Right atrium auricular region (tissue), 2 donors: Measurements from ENCODE around the gene CYP39A1. TPM values are rescaled to one million over a fixed set of nuclear protein-coding genes. Genes with fewer than 3 reads are reported as not detected.

ENCODE experiments used
- DNase-seq: peaks from one replicate; pipeline ENCODE4 v3.0.0-alpha.2; 2019; ENCODE audit warnings: low spot score
- H3K27ac ChIP-seq, 2 donors: fragments of 200-600 bp; sonication (generic); 1 replicate in 1 of 2; 2 replicates in 1 of 2; pipeline ENCODE4 v1.5.1; 2016 to 2019
- H3K27me3 ChIP-seq, 2 donors: fragments of 200-600 bp; sonication (generic); one replicate each; pipeline versions ENCODE4 v1.5.1 to v1.6.0; 2017 to 2019
- H3K36me3 ChIP-seq: fragments of 200-600 bp; sonication (generic); one replicate; pipeline ENCODE4 v1.5.1; 2016
- H3K4me1 ChIP-seq, 2 donors: fragments of 200-600 bp; sonication (generic); one replicate each; pipeline versions ENCODE4 v1.5.1 to v1.6.0; 2017 to 2019
- H3K4me3 ChIP-seq, 2 donors: fragments of 200-600 bp; sonication (generic); 1 replicate in 1 of 2; 2 replicates in 1 of 2; pipeline ENCODE4 v1.5.1; 2017 to 2019; ENCODE audit warnings: mild to moderate bottlenecking in 1 of 2, moderate library complexity in 1 of 2
- H3K9me3 ChIP-seq, 2 donors: fragments of 200-600 bp; sonication (generic); one replicate each; pipeline ENCODE4 v1.5.1; 2019
- total RNA-seq, 2 donors: library from RNA; depleted of rRNA; stranded (reverse); fragments of >200 nt; gene quantifications; one replicate each; pipeline ENCODE4 v1.1.0, GENCODE V29; 2016
- TF ChIP-seq, protein P1 (sequence below), 2 donors: fragments of 200-600 bp; sonication (generic); IDR thresholded peaks; one replicate each; pipeline ENCODE4 v1.5.1; 2019; ENCODE audit warnings: antibody characterized with exemption in 2 of 2

CYP39A1 gene, protein sequence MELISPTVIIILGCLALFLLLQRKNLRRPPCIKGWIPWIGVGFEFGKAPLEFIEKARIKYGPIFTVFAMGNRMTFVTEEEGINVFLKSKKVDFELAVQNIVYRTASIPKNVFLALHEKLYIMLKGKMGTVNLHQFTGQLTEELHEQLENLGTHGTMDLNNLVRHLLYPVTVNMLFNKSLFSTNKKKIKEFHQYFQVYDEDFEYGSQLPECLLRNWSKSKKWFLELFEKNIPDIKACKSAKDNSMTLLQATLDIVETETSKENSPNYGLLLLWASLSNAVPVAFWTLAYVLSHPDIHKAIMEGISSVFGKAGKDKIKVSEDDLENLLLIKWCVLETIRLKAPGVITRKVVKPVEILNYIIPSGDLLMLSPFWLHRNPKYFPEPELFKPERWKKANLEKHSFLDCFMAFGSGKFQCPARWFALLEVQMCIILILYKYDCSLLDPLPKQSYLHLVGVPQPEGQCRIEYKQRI
- total RNA-seq = 1 to 10 TPM; 6.3 to 7.0 TPM

DNA sequence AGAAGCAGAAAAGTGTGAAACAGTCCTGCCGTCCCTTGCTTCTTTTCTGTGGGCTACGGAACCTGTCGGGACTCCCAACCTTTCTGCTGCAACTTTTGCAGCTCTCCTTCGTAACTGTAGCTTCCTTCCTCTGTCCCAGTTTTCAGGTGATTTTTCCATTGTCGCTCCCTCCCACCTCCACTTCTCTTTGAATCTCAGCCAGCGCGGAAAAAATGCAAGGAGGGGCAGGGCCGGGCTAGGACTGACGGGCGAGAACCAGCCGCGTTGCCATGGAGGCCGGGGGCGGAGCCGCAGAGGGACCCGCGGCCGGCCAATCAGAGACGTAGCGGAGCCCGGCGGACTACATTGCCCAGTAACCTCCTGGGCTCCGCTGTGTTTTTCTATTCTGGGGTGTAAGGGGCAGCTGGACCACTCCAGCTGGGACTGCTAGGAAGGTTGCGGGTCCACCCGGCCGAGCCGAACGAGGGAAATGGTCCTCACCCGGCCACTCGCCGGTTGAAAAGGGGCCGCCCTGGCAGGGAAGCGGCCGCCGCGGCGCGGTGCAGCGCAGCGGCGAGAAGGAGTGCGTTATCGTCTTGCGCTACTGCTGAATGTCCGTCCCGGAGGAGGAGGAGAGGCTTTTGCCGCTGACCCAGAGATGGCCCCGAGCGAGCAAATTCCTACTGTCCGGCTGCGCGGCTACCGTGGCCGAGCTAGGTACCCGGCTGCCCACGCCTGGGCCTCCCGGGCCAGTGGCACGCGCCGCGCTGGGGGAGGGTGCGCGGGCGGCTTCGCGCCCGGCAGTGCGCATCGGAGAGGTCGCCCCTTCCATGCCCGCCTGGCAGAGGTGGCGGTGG lies at the start of gene CYP39A1, which contains the start of gene SLC25A27:
TSS of gene CYP39A1 (minus strand) at position 216 of the 836 bp plus-strand sequence. CDS start 236 bp downstream, outside the sequence.
TSS of gene SLC25A27 (plus strand) at position 373 of the 836 bp plus-strand sequence. CDS start at position 591, 218 bp downstream.
- Histone ChIP-seq H3K4me1 (peaks cover 0 to 15% of the 10 kb centered on the region in 2 donors), H3K27me3 (no peaks in the 10 kb centered on the region), H3K4me3 (peak within 1 kb of the TSS; percentile 91 to 95), H3K27ac (peak within 1 kb of the TSS; percentile 93 to 98), H3K36me3 (peaks cover 7% of the 10 kb centered on the region), H3K9me3 (no peaks in the 10 kb centered on the region)
- peak; percentile 89 for DNase-seq
- TF ChIP-seq, protein P1, sequence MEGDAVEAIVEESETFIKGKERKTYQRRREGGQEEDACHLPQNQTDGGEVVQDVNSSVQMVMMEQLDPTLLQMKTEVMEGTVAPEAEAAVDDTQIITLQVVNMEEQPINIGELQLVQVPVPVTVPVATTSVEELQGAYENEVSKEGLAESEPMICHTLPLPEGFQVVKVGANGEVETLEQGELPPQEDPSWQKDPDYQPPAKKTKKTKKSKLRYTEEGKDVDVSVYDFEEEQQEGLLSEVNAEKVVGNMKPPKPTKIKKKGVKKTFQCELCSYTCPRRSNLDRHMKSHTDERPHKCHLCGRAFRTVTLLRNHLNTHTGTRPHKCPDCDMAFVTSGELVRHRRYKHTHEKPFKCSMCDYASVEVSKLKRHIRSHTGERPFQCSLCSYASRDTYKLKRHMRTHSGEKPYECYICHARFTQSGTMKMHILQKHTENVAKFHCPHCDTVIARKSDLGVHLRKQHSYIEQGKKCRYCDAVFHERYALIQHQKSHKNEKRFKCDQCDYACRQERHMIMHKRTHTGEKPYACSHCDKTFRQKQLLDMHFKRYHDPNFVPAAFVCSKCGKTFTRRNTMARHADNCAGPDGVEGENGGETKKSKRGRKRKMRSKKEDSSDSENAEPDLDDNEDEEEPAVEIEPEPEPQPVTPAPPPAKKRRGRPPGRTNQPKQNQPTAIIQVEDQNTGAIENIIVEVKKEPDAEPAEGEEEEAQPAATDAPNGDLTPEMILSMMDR (IDR thresholded peaks at IDR 0.05) = peak in 1 of 2 donors; percentile 17

DNA sequence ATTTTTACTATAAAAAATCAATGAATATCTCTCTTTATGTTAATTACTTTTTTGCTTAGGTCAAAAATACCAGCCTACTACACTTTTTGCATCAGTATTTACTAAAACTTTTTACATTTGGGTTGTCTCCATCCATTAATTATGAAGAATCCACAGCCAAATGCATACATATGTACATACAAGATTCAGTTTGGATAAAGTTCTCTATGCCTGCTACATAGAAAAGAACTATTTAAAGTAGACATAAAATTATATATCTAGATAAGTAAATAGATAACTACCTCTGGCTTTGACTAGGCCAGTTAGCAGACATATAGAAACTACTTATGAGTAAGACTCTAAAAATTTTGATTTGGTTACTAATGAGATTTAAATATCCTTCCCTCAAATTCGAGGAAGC lies 47.4 kb upstream of the CYP39A1 start:
- no peak overlapping the region for H3K4me3 ChIP-seq
- no peaks in the 10 kb centered on the region for H3K27me3 ChIP-seq
- no peaks in the 10 kb centered on the region for H3K36me3 ChIP-seq
- no peaks in the 10 kb centered on the region for H3K4me1 ChIP-seq
- no peak for DNase-seq
- H3K27ac ChIP-seq = no peak overlapping the region
- TF ChIP-seq, protein P1 (IDR thresholded peaks at IDR 0.05) = no peak
- H3K9me3 ChIP-seq = no peaks in the 10 kb centered on the region

DNA sequence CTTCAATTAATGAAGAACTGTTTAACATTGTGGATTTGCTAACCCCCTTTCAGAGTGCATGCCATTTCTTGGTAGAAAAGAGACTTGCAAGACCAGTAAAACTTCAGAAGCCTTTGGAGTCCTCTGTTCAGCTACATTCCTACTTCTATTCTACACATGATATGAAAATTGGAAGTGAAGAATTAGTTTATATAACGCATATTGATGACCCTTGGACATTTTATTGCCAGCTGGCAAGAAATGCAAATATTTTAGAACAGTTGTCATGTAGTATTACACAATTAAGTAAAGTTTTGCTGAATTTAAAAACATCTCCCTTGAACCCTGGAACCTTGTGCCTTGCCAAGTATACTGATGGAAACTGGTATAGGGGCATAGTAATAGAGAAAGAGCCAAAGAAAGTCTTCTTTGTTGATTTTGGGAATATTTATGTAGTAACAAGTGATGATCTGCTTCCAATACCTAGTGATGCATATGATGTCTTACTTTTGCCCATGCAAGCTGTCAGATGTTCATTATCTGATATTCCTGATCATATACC lies 38.4 kb upstream of the CYP39A1 start:
- no peaks in the 10 kb centered on the region for H3K36me3 ChIP-seq
- no peak for DNase-seq
- no peak overlapping the region for H3K4me3 ChIP-seq
- H3K9me3 ChIP-seq = no peaks in the 10 kb centered on the region
- H3K4me1 ChIP-seq = no peaks in the 10 kb centered on the region
- no peaks in the 10 kb centered on the region for H3K27me3 ChIP-seq
- TF ChIP-seq, protein P1 (IDR thresholded peaks at IDR 0.05) = no peak
- H3K27ac ChIP-seq = no peak overlapping the region

DNA sequence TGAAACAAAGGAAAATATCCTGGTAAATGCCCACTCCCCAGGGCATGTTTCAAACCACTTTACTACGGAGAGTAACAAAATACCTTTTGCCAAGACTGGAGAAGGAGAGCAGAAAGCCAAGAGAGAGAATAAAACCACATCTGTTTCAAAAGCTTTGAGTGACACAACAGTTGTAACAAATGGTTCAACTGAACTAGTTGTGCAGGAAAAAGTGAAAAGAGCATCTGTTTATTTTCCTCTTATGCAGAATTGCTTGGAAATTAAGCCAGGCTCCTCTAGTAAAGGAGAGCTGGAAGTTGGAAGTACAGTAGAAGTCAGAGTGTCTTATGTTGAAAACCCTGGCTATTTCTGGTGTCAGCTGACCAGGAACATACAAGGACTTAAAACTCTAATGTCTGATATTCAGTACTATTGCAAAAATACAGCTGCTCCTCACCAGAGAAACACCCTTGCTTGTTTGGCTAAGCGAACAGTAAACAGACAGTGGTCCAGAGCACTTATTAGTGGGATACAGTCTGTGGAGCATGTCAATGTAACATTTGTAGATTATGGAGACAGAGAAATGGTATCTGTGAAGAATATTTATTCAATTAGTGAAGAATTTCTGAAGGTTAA lies 37.6 kb upstream of the CYP39A1 start:
- no peak overlapping the region for H3K27ac ChIP-seq
- DNase-seq = no peak
- H3K4me3 ChIP-seq = no peak overlapping the region
- TF ChIP-seq, protein P1 (IDR thresholded peaks at IDR 0.05) = no peak
- no peaks in the 10 kb centered on the region for H3K9me3 ChIP-seq
- no peaks in the 10 kb centered on the region for H3K27me3 ChIP-seq
- no peaks in the 10 kb centered on the region for H3K36me3 ChIP-seq
- H3K4me1 ChIP-seq = no peaks in the 10 kb centered on the region

DNA sequence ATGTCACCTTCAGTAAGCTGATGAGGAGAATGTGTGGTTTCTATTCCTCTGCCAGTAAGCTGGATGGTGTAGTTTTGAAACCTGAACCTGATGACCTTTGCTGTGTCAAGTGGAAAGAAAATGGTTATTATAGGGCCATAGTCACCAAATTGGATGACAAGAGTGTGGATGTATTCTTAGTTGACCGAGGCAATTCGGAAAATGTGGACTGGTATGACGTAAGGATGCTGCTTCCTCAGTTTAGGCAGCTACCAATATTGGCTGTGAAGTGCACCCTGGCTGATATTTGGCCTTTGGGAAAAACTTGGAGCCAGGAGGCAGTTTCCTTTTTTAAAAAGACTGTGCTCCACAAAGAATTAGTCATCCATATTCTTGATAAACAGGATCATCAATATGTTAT lies 37.0 kb upstream of the CYP39A1 start:
- no peaks in the 10 kb centered on the region for H3K36me3 ChIP-seq
- no peak for DNase-seq
- H3K4me3 ChIP-seq = no peak overlapping the region
- H3K27me3 ChIP-seq = no peaks in the 10 kb centered on the region
- TF ChIP-seq, protein P1 (IDR thresholded peaks at IDR 0.05) = no peak
- H3K4me1 ChIP-seq = no peaks in the 10 kb centered on the region
- H3K9me3 ChIP-seq = no peaks in the 10 kb centered on the region
- H3K27ac ChIP-seq = no peak overlapping the region
